ENCODE results near the gene FAM53A. TPM values are rescaled to one million over a fixed set of nuclear protein-coding genes. Genes with fewer than 3 reads are reported as not detected.

The FAM53A gene
- total and polyA plus RNA-seq, 2 of the 13 experiments (the other 11 are each of a cell fraction or from before 2014, with no cell fraction given) = 0.48 to 1.1 TPM

DNA sequence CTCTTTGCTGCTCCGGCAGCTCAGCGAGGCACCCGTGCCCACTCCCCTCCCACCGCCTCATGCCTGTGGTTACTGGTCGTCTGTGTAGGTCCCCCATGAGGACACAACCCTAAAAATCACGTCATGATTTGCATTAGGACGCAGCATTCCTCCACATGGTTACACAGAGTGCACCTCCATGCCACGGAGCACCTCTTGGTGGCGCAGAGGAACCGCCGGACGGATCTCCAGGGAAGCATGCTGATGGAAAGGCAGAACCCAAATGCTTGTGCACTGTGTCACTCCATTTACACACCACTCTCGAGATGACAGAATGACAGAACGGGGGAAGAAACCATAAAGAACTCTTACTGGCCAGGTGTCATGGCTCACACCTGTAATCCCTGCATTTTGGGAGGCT is 22.4 kb downstream of the FAM53A start:
- peak; percentile 64 for FAIRE-seq
- peak; percentile 75 for ATAC-seq
- Histone ChIP-seq H3K4me3 (replicated peaks in 1 of 3; ENCODE audit: insufficient read depth in 1 of 3, low read depth in 2 of 3, low read length in 3 of 3) (no peak overlapping the region; a peak in 1 of 6 replicates), H3K27me3 (ENCODE audit: control insufficient read depth in 1 of 2, insufficient read depth in 2 of 2, low read length in 2 of 2) (no peaks in the 10 kb centered on the region), H3K79me2 (ENCODE audit: insufficient read depth, low read length) (no peaks in the 10 kb centered on the region), H2AFZ (ENCODE audit: low read length) (no peak overlapping the region), H3K36me3 (replicated peaks in 1 of 2; ENCODE audit: control insufficient read depth in 1 of 2, insufficient read depth in 2 of 2, low read length in 2 of 2) (no peaks in the 10 kb centered on the region), H3K4me1 (ENCODE audit: insufficient read depth, low read length) (peaks cover 12% of the 10 kb centered on the region), H3K9me3 (ENCODE audit: low read length) (no peaks in the 10 kb centered on the region), H3K4me2 (ENCODE audit: low read depth, low read length) (peak overlapping the region; percentile 47; the same call in 1 of the 2 replicates), H3K27ac (ENCODE audit: extremely low read length, insufficient read depth, low read length) (no peak overlapping the region), H4K20me1 (ENCODE audit: insufficient read depth, low read length) (no peaks in the 10 kb centered on the region), H3K9ac (ENCODE audit: insufficient read depth, low read depth, low read length) (no peak overlapping the region)
- BruUV-seq (replicated peaks) = no TSS peak
- intact Hi-C loops (cut with micrococcal nuclease; ENCODE audit: unreplicated experiment) = no loop called here
- TF ChIP-seq RAD21 (CRISPR knock-in tag; IDR thresholded peaks at IDR 0.05) (0 out of 2 replicates have a peak, but pooled peaks have one; percentile 26), CREB1 (IDR thresholded peaks at IDR 0.05) (peak; percentile 50), CREB1 (CRISPR knock-in tag; IDR thresholded peaks at IDR 0.05) (no peak), PRMT3 (CRISPR knock-in tag; IDR thresholded peaks at IDR 0.05; ENCODE audit: borderline replicate concordance, low read depth) (no peak), ZBTB33 (CRISPR knock-in tag; IDR thresholded peaks at IDR 0.05) (peak; percentile 84), CAMTA2 (CRISPR knock-in tag; IDR thresholded peaks at IDR 0.05; ENCODE audit: borderline replicate concordance) (no peak), CTCF (CRISPR knock-in tag; IDR thresholded peaks at IDR 0.05) (peak; percentile 71), SAP130 (CRISPR knock-in tag; IDR thresholded peaks at IDR 0.05; ENCODE audit: low read depth) (peak; percentile 24; the same call in 1 of the 2 replicates), STAG1 (CRISPR knock-in tag; IDR thresholded peaks at IDR 0.05) (peak; percentile 63), ZNF430 (CRISPR knock-in tag; IDR thresholded peaks at IDR 0.05) (no peak)
- ChIA-PET POLR2A (no interaction called here), CTCF (ENCODE audit: low intra/inter-chr PET ratio, low total read pairs) (interaction anchor here (0.5 to 1.2 kb wide), 2 partner anchors 62 to 68 kb away, joined by 3 read pairs; no protein-coding TSS in a partner anchor)
- peak; percentile 24 for DNase-seq (ENCODE audit: low spot score)
- 48% methylated on average over 14 of the region's 14 CpGs for WGBS (ENCODE audit: low lambda C conversion rate)
- in situ Hi-C loops (cut with HindIII; ENCODE audit: extremely low pct_ligation_motif_present, low pct_unique_long_range_greater_than_20kb) = no loop called here

Measured in HepG2 (cell line).